ENCODE results near the gene ZNF385D. TPM values are rescaled to one million over a fixed set of nuclear protein-coding genes. Genes with fewer than 3 reads are reported as not detected.

ZNF385D gene
- total RNA-seq, 1 donor from 2014 or later: not detected

DNA sequence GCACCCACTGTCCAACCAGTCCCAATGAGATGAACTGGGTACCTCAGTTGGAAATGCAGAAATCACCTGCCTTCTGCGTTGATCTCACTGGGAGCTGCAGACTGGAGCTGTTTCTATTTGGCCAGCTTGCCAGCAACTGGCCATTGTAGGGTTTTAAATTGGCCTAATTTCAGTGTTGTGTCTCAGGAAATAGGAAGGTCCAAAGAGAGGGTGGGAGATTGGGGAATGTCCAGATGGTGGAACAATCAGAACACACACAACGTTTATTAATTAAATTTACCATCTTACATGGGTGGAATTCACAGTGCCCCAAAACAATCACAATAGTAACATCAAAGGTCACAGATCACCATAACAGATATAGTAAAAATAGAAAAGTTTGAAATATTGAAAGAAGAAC, 189.5 kb downstream of the ZNF385D start:
- Histone ChIP-seq H3K4me3 (ENCODE audit: low read depth, low read length) (no peak overlapping the region), H3K36me3 (ENCODE audit: control insufficient read depth, insufficient read depth, low read length) (no peaks in the 10 kb centered on the region), H3K27me3 (ENCODE audit: control insufficient read depth, insufficient read depth, low read length) (no peaks in the 10 kb centered on the region)
- no peak for DNase-seq (ENCODE audit: low read depth)
- no peak for TF ChIP-seq CTCF (IDR thresholded peaks at IDR 0.05; ENCODE audit: insufficient read depth, low read length, poor library complexity, severe bottlenecking)

- DNase-seq (ENCODE audit: low read depth): no peak
- Histone ChIP-seq H3K36me3 (ENCODE audit: control insufficient read depth, insufficient read depth, low read length) (peaks cover 1% of the 10 kb centered on the region), H3K4me3 (ENCODE audit: low read depth, low read length) (no peak overlapping the region), H3K27me3 (ENCODE audit: control insufficient read depth, insufficient read depth, low read length) (no peaks in the 10 kb centered on the region)
- peak; percentile 2 for TF ChIP-seq CTCF (IDR thresholded peaks at IDR 0.05; ENCODE audit: insufficient read depth, low read length, poor library complexity, severe bottlenecking)
Observed at GRCh38 chr3:21551019-21551418, 200.0 kb downstream of the ZNF385D start.

DNA sequence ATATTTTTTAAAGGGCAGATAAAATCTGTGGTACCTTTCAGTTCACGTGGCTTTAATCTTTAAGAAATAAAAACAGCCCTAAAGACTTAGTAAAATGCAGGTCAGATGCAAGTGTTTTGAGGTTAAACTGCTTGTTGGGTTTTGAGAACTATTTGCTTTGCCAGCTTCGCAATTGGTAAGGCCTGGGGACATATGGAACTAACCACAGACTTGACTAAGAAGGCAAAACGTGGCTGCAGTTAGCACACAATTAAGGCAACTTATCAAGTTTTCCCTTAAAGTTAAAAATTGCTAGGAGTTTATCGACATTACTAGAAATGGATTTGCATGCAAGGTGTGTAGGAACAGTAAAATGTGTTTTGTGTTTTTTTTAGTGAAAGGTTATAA, 206.9 kb downstream of the ZNF385D start:
- Histone ChIP-seq H3K4me3 (ENCODE audit: low read depth, low read length) (no peak overlapping the region), H3K36me3 (ENCODE audit: control insufficient read depth, insufficient read depth, low read length) (no peaks in the 10 kb centered on the region), H3K27me3 (ENCODE audit: control insufficient read depth, insufficient read depth, low read length) (no peaks in the 10 kb centered on the region)
- no peak for TF ChIP-seq CTCF (IDR thresholded peaks at IDR 0.05; ENCODE audit: insufficient read depth, low read length, poor library complexity, severe bottlenecking)
- no peak for DNase-seq (ENCODE audit: low read depth)

- H3K4me3 ChIP-seq (ENCODE audit: low read depth, low read length): no peak overlapping the region
- no peaks in the 10 kb centered on the region for H3K27me3 ChIP-seq (ENCODE audit: control insufficient read depth, insufficient read depth, low read length)
- no peaks in the 10 kb centered on the region for H3K36me3 ChIP-seq (ENCODE audit: control insufficient read depth, insufficient read depth, low read length)
- no peak for TF ChIP-seq CTCF (IDR thresholded peaks at IDR 0.05; ENCODE audit: insufficient read depth, low read length, poor library complexity, severe bottlenecking)
- DNase-seq (ENCODE audit: low read depth): no peak
Observed at GRCh38 chr3:21543380-21544075, 207.5 kb downstream of the ZNF385D start.

DNA sequence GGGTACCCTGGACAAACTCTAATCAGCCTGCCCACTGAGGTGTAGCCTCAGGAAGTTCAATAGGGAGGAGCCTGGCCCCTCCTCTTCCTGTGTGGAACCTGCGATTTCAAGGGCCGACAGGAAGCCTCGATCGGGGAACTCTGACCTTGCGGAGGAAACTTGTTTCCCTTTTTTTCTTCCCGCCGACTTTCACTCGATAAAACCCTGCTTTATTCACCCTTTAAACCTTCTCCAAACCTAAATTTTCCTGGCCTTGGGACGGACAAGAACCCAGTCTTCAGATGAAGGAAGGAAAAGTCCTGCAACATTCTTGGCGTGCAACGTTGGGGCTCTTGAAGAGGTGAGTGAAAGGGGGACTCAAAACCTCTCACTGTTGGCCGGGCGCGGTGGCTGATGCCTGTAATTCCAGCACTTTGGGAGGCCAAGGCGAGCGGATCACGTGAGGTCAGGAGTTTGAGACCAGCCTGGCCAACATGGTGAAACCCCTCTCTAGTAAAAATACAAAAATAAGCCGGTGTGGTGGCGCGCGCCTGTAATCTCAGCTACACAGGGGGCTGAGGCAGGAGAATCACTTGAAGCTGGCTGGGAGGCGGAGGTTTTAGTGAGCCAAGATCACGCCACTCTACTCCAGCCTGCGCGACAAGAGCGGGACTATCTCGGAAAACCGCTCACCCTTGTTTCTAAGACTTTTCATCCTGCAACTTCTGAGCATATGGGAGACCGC, 208.2 kb downstream of the ZNF385D start:
- Histone ChIP-seq H3K4me3 (ENCODE audit: low read depth, low read length) (no peak overlapping the region), H3K36me3 (ENCODE audit: control insufficient read depth, insufficient read depth, low read length) (no peaks in the 10 kb centered on the region)

More for the DNA sequence above, 208.2 kb downstream of the ZNF385D start:
- TF ChIP-seq CTCF (IDR thresholded peaks at IDR 0.05; ENCODE audit: insufficient read depth, low read length, poor library complexity, severe bottlenecking): no peak
- DNase-seq (ENCODE audit: low read depth): no peak
- no peaks in the 10 kb centered on the region for H3K27me3 ChIP-seq (ENCODE audit: control insufficient read depth, insufficient read depth, low read length)

All from kidney epithelial cell (primary cell).